Colonic mucosa (tissue), 4 donors: Measurements from ENCODE around the gene SH3BP4. TPM values are rescaled to one million over a fixed set of nuclear protein-coding genes. Genes with fewer than 3 reads are reported as not detected.

Experiments
- DNase-seq: peaks from one replicate; pipeline ENCODE4 v3.0.0-alpha.2; 2020
- H3K27ac ChIP-seq: fragments of 200-600 bp; one replicate; pipeline ENCODE4 v1.8.0; 2021
- H3K27me3 ChIP-seq: fragments of 200-600 bp; one replicate; pipeline ENCODE4 v1.8.0; 2021
- H3K36me3 ChIP-seq: fragments of 200-600 bp; one replicate; pipeline ENCODE4 v1.8.0; 2021
- H3K4me1 ChIP-seq: fragments of 200-600 bp; one replicate; pipeline ENCODE4 v1.8.0; 2021; ENCODE audit warnings: mild to moderate bottlenecking
- H3K4me3 ChIP-seq: fragments of 200-600 bp; one replicate; pipeline ENCODE4 v1.8.0; 2021
- H3K9ac ChIP-seq, 2 donors: one replicate each; pipeline ENCODE4 v1.7.0; 2013; ENCODE audit warnings: control low read depth in 2 of 2, low read depth in 2 of 2, low read length in 2 of 2
- H3K9me3 ChIP-seq: fragments of 200-600 bp; one replicate; pipeline ENCODE4 v1.8.0; 2021
- intact Hi-C: fragments of 100-400 bp; cut with DNase I; formaldehyde crosslinking; loops from one replicate; pipeline ENCODE4 v1.14.1; 2022
- total RNA-seq, 2 donors: library from RNA; stranded (reverse); fragmentation: NEBNext Ultra II Directional in 1 of 2; extraction: Animal tissue kit (Norgen Biotek cat#: 25700) in 1 of 2; gene quantifications; one replicate each; pipeline ENCODE4 v1.2.1, GENCODE V29; 2021
- TF ChIP-seq, protein P1 (sequence below): fragments of 200-600 bp; IDR thresholded peaks from one replicate; pipeline ENCODE4 v1.8.0; 2022; ENCODE audit warnings: antibody characterized with exemption, mild to moderate bottlenecking
- donor health status: healthy.
- donor health status: DM: no; HTN: no; CAD: no.
- donor health status: DM: no; HTN: no; CAD: no.

The SH3BP4 gene
- total RNA-seq, 2 donors from 2014 or later = 29.1 to 44.4 TPM

DNA sequence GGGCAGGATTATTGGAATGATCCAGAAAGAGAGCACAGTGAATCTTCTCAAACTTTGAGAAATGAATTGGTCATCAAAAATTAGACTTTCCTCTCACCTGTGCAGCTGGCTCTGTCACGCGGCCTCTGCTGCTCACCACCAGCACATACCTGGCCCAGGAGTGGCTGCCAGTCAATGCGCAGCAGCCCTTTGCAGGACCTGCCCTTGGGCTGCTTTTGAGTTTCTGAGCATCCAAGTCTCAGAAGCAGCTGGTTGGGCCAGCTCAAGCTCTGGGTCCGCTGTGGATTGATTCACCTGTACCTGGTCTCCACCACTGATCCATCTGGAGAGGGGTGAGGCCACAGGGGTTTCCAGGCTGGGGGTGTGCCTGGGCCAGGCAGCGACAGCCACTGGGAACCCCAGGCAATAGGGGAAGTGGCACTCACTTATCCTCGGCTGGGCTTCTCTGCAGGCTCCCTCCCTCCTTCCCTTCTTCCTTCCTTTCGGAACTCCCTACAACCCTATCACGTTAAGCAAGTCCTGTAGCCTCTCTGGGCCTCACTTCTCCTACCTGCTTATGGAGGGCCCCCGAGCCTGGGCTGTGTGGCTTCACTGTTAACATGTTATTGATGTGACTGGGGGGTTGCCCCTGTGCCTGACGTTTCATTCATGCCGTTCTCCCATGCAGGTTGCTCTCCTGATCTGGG lies 48.1 kb downstream of the SH3BP4 start:
- Histone ChIP-seq H3K9ac (peak overlapping the region in 1 of 2 donors; percentile 87), H3K4me3 (no peak overlapping the region), H3K27me3 (no peaks in the 10 kb centered on the region), H3K36me3 (no peaks in the 10 kb centered on the region), H3K9me3 (no peaks in the 10 kb centered on the region), H3K27ac (peak overlapping the region; percentile 72), H3K4me1 (peaks cover 22% of the 10 kb centered on the region)
- DNase-seq = no peak
- intact Hi-C loops = no loop called here
- TF ChIP-seq, protein P1, sequence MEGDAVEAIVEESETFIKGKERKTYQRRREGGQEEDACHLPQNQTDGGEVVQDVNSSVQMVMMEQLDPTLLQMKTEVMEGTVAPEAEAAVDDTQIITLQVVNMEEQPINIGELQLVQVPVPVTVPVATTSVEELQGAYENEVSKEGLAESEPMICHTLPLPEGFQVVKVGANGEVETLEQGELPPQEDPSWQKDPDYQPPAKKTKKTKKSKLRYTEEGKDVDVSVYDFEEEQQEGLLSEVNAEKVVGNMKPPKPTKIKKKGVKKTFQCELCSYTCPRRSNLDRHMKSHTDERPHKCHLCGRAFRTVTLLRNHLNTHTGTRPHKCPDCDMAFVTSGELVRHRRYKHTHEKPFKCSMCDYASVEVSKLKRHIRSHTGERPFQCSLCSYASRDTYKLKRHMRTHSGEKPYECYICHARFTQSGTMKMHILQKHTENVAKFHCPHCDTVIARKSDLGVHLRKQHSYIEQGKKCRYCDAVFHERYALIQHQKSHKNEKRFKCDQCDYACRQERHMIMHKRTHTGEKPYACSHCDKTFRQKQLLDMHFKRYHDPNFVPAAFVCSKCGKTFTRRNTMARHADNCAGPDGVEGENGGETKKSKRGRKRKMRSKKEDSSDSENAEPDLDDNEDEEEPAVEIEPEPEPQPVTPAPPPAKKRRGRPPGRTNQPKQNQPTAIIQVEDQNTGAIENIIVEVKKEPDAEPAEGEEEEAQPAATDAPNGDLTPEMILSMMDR = no peak

DNA sequence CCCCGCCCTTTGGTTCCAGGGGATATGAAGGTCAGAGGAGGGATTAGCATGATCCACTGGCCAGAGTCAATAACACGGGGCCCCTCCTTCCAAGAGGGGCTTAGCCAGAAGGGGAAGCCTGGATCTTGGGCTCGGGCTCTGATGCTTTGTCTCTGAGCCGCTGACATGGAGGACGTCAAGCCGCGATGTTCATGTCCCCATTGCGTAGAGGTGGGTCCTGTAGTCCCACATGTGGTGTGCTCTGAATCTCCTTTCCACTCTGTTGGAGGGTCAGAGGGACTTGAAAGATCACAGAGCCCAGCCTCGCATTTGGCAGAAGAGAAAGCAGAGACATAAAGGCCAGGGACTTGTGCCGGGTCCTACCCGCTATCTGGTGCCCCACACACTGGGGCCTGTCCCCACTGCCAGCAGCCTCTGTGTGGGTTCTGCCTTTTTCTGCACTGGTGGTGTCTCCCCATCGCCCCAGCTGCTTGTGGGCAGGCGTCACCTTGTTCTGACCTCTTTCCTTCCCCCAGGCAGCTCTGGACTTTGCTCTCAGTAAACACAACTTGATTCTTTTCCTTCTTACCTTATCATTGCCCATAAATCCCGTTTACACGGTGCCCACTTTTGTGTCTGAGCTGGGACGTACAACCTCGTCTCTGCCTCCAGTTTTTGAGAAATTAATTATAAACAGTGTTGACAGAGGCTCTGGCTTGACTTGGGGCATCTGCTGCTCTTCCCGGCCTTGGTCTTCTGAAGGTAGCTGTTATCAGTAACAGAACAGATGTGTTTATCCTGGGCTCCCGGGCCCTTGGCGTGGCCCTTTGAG lies 48.8 kb downstream of the SH3BP4 start:
- no peaks in the 10 kb centered on the region for H3K36me3 ChIP-seq
- intact Hi-C loops = no loop called here
- peaks cover 22% of the 10 kb centered on the region for H3K4me1 ChIP-seq
- H3K9me3 ChIP-seq = no peaks in the 10 kb centered on the region
- H3K27me3 ChIP-seq = no peaks in the 10 kb centered on the region
- H3K4me3 ChIP-seq = no peak overlapping the region
- peak; percentile 79 for DNase-seq
- H3K9ac ChIP-seq = peak overlapping the region in 1 of 2 donors; percentile 87
- H3K27ac ChIP-seq = peak overlapping the region; percentile 72
- TF ChIP-seq, protein P1 = no peak

DNA sequence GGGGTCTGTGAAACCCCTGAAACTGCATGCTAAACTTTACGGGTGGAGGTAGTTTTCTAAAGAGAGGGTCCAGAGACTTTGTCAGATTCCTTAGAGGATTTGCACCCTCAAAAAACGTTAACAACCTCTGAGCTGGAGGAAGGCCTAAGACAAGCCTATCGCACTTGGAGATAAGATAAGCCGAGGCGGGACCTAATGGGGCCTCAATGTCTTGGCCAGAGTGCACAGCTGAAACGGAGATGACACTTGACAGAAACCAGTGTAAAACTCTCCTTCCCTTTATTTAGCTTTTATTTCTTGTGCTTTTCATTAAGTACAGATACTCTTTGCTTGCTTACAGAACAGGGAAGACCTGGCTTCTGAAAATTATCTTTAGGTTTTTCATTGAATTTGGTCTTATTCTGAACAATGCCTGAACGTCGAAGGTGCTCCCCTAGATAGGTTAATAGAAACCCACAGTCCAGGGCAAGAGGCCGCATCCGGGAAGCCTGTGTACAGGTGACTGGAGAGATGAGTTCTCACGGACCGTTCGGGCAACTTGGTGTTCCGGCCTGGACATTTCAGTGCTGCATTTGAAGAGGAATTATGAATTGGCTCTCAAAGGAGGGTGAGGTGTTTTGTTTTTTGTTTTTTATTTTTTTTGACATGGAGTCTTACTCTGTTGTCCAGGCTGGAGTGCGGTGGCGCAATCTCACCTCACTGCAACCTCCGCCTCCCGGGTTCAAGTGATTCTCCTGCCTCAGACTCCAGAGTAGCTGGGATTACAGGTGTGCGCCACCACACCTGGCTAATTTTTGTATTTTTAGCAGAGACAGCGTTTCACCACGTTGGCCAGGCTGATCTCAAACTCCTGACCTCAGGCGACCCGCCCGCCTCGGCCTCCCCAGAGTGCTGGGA lies 49.7 kb downstream of the SH3BP4 start:
- Histone ChIP-seq H3K4me1 (peaks cover 22% of the 10 kb centered on the region), H3K27me3 (no peaks in the 10 kb centered on the region), H3K36me3 (no peaks in the 10 kb centered on the region), H3K27ac (peak overlapping the region; percentile 72), H3K4me3 (no peak overlapping the region), H3K9ac (peak overlapping the region in 1 of 2 donors; percentile 87), H3K9me3 (no peaks in the 10 kb centered on the region)
- intact Hi-C loops = no loop called here
- DNase-seq = peak; percentile 76
- TF ChIP-seq, protein P1 = no peak

DNA sequence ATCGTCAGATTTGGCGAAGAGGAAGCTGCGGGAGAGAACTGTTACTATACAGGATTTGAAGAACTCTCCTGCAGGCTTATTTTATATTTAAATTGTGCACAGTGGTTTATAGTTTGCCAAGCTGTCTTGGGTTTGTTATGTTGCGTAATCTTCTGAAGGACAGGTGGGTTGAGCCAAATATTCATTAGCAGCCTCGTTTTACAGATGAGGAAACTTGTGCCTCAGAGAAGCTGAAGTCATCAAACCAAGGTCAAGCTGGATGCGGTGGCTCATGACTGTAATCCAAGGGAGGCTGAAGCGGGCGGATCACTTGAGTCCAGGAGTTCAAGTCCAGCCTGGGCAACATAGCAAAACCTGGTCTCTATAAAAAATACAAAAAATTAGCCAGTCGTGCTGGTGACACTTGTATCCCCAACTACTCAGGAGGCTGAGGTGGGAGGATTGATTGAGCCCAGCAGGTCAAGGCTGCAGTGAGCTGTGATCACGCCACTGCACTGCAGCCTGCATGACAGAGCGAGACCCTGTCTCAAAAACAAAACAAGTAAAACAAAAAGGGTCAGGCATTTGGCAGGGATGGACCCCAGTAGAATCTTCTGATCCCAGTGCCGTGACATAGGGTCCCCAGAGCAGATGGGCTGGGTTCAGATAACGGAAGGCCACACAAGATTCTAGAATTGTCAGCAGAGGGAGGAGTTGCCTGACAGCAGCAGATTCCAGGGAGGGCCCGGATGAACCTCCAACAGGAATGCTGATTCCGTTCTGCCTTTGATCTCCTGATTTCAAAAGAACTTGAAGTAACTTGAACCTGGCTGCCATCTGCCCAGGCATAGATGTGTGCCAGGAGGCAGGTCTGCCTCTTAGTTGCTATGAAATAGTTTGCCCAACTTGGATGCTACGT lies 50.6 kb downstream of the SH3BP4 start:
- peak overlapping the region in 1 of 2 donors; percentile 87 for H3K9ac ChIP-seq
- H3K27ac ChIP-seq = peak overlapping the region; percentile 72
- no peak overlapping the region for H3K4me3 ChIP-seq
- no peaks in the 10 kb centered on the region for H3K36me3 ChIP-seq
- H3K4me1 ChIP-seq = peaks cover 22% of the 10 kb centered on the region
- no peaks in the 10 kb centered on the region for H3K9me3 ChIP-seq
- peak; percentile 65 for DNase-seq
- TF ChIP-seq, protein P1 = no peak
- H3K27me3 ChIP-seq = no peaks in the 10 kb centered on the region
- intact Hi-C loops = no loop called here
